Measurements from ENCODE around the gene SORBS2.
A peak's percentile ranks its signal among the peaks of the same experiment; 100 is the strongest.

Gene SORBS2

DNA sequence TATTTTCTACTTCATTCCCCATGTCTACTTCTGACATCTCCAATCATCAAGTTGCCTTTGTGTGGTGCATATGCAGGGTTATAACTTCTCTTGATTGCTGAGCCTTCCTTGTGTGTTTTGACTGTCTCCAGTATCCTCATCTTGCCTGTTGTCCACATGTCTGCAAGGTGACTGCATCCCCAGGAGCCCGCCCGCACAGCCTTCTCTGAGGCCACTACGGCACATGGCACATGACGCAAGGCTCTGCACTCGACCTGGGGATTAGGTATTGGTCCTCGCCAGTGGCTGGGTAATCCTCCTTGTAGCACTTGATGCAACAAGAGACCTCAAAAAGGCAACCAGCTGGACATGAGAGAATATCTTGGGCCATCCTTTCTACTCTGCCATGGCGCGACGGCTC is 122.6 kb downstream of the SORBS2 start:
- in situ Hi-C loops (cut with HindIII; ENCODE audit: low pct_ligation_motif_present, low sequenced_read_pairs) = no loop called here
- Histone ChIP-seq H3K27ac (no peak overlapping the region), H3K4me3 (ENCODE audit: low read depth, low read length) (no peak overlapping the region), H3K27me3 (replicated peaks) (no peaks in the 10 kb centered on the region), H3K36me3 (replicated peaks) (no peaks in the 10 kb centered on the region)
- TF ChIP-seq, protein P1, sequence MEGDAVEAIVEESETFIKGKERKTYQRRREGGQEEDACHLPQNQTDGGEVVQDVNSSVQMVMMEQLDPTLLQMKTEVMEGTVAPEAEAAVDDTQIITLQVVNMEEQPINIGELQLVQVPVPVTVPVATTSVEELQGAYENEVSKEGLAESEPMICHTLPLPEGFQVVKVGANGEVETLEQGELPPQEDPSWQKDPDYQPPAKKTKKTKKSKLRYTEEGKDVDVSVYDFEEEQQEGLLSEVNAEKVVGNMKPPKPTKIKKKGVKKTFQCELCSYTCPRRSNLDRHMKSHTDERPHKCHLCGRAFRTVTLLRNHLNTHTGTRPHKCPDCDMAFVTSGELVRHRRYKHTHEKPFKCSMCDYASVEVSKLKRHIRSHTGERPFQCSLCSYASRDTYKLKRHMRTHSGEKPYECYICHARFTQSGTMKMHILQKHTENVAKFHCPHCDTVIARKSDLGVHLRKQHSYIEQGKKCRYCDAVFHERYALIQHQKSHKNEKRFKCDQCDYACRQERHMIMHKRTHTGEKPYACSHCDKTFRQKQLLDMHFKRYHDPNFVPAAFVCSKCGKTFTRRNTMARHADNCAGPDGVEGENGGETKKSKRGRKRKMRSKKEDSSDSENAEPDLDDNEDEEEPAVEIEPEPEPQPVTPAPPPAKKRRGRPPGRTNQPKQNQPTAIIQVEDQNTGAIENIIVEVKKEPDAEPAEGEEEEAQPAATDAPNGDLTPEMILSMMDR (IDR thresholded peaks at IDR 0.05; ENCODE audit: low read depth, low read length, missing control alignments) = no peak
- DNase-seq = no peak

DNA sequence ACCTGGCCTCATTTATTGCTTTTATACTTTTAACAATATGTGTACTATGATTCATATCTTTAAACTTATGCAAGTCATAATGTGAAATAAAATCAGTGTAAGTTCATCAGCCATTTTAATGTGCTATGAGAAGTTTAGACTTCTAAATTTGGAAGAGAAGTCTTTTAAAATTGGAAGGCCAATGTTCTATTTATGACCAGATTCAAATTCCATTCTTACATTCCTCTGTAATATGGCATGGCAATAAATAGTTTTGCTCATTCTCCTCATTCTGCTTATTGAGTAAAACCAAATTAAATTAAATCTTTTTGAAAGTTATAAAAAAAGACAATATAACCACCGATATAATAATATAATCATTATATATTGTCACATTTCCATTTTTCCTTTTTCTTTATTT is 126.2 kb downstream of the SORBS2 start:
- Histone ChIP-seq H3K36me3 (replicated peaks) (no peaks in the 10 kb centered on the region), H3K4me3 (ENCODE audit: low read depth, low read length) (no peak overlapping the region), H3K27me3 (replicated peaks) (no peaks in the 10 kb centered on the region), H3K27ac (no peak overlapping the region)
- TF ChIP-seq, protein P1 (IDR thresholded peaks at IDR 0.05; ENCODE audit: low read depth, low read length, missing control alignments) = no peak
- no peak for DNase-seq
- in situ Hi-C loops (cut with HindIII; ENCODE audit: low pct_ligation_motif_present, low sequenced_read_pairs) = no loop called here

DNA sequence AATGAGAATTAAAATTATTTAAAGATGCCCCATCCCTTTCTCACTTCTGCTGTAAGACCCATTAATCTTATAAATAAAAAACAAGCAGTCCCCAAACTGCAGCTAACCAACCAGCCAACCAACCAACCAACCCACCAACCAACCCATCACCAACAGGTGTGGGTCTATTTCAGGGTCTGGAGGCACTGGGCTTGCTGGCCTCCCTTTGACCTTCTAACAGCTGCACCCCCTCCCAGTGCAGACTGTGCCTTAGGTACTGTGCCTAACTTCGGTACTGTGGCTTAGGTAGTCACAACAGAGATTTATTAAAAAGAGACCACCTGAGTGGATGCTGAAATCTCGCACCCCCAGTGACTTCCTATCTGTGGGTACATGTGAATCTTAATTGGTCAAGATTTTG is 128.1 kb downstream of the SORBS2 start:
- no peak overlapping the region for H3K27ac ChIP-seq
- DNase-seq = no peak
- no peaks in the 10 kb centered on the region for H3K27me3 ChIP-seq (replicated peaks)
- in situ Hi-C loops (cut with HindIII; ENCODE audit: low pct_ligation_motif_present, low sequenced_read_pairs) = no loop called here
- TF ChIP-seq, protein P1 (IDR thresholded peaks at IDR 0.05; ENCODE audit: low read depth, low read length, missing control alignments) = no peak
- H3K4me3 ChIP-seq (ENCODE audit: low read depth, low read length) = no peak overlapping the region
- H3K36me3 ChIP-seq (replicated peaks) = no peaks in the 10 kb centered on the region

DNA sequence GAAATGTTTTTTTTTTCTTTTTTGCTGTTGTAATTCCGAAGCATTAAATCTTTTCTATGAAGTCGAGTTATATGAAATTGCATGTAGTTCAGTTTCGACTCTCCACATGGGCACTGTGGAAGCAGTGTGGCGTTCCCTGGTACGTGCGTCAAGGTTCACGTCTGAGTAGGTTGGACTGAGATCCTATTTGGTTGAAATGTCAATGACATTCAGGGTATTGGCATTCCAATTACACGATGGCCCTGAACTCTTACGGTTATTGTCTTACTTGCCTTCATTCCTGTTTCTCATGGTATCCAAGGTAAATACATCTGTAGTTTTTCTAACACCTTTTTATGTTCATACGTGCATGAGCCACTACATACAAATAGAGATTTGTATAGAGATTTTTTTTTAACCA is 128.8 kb downstream of the SORBS2 start:
- in situ Hi-C loops (cut with HindIII; ENCODE audit: low pct_ligation_motif_present, low sequenced_read_pairs) = no loop called here
- no peaks in the 10 kb centered on the region for H3K27me3 ChIP-seq (replicated peaks)
- no peak overlapping the region for H3K4me3 ChIP-seq (ENCODE audit: low read depth, low read length)
- TF ChIP-seq, protein P1 (IDR thresholded peaks at IDR 0.05; ENCODE audit: low read depth, low read length, missing control alignments) = no peak
- no peak overlapping the region for H3K27ac ChIP-seq
- no peak for DNase-seq
- peaks cover 1% of the 10 kb centered on the region for H3K36me3 ChIP-seq (replicated peaks)

DNA sequence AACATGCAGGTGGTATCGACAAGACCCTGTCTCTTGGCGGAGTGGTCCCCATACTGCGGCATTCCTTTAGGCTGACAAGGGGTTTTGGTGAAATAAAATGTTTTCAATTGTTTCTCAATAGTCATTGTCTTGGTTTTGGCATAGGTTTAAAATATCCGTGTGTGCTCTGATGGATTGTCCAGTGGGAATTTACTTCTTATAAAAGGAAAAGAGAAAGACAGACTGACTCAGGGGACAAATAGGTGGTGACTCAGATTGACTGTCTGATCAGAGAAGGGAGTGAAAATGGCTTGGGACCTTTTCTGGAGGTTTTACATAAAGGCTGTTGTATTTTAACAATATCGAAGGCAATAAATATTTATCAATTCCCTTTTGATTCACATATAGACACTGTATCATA is 129.8 kb downstream of the SORBS2 start:
- peak; percentile 78 for DNase-seq
- peak overlapping the region; percentile 66 for H3K27ac ChIP-seq
- TF ChIP-seq, protein P1 (IDR thresholded peaks at IDR 0.05; ENCODE audit: low read depth, low read length, missing control alignments) = no peak
- H3K36me3 ChIP-seq (replicated peaks) = peaks cover 7% of the 10 kb centered on the region
- H3K27me3 ChIP-seq (replicated peaks) = no peaks in the 10 kb centered on the region
- no peak overlapping the region for H3K4me3 ChIP-seq (ENCODE audit: low read depth, low read length)
- in situ Hi-C loops (cut with HindIII; ENCODE audit: low pct_ligation_motif_present, low sequenced_read_pairs) = no loop called here

DNA sequence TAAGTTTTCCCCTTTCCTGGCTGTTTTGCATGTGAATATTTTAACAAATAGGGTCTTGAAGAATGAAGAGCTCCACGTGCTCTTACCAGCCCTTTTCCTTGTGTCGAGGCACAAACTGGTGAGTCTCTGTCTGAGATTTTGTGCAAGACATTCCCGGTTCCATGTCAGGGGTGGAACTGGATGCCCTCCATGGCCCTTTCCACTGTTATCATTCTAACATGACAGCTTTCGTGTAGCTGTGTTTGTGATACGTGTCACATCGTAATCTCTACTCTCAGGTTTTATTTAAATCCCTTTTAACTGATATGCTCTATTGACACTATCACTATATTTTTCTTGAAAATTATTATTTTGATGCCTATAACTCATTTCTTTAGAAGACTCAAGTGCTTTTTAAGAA is 130.4 kb downstream of the SORBS2 start:
- H3K27ac ChIP-seq = peak overlapping the region; percentile 66
- peaks cover 13% of the 10 kb centered on the region for H3K36me3 ChIP-seq (replicated peaks)
- in situ Hi-C loops (cut with HindIII; ENCODE audit: low pct_ligation_motif_present, low sequenced_read_pairs) = no loop called here
- H3K4me3 ChIP-seq (ENCODE audit: low read depth, low read length) = no peak overlapping the region
- no peaks in the 10 kb centered on the region for H3K27me3 ChIP-seq (replicated peaks)
- DNase-seq = no peak
- TF ChIP-seq, protein P1 (IDR thresholded peaks at IDR 0.05; ENCODE audit: low read depth, low read length, missing control alignments) = no peak

Measured in brain microvascular endothelial cell (primary cell).